B cell (primary cell): Measurements from ENCODE around the gene ALKAL2. TPM values are rescaled to one million over a fixed set of nuclear protein-coding genes. Genes with fewer than 3 reads are reported as not detected.
"Not testable (repeated sequence)": the region's sequence is repeated elsewhere in the genome, so short reads cannot be mapped to it uniquely, and the experiment has no call there.

Experiments
- ATAC-seq: fragments of 200-7000 bp; cut with Tn5 transposase; one replicate; pipeline ENCODE4 v1.10.0; 2021; ENCODE audit warnings: low read depth, mild to moderate bottlenecking, moderate number of reproducible peaks, moderate library complexity
- CTCF ChIA-PET: fragments of 350-600 bp; sonication (Branson Sonifier 250); formaldehyde crosslinking; loops from one replicate; lab custom pipeline; 2021; ENCODE audit warnings: antibody characterized with exemption, inconsistent platforms; lab: Charles Lee
- POLR2A ChIA-PET: fragments of 350-600 bp; sonication (Branson Sonifier 250); formaldehyde crosslinking; loops from one replicate; lab custom pipeline; 2021; ENCODE audit warnings: antibody characterized with exemption; lab: Charles Lee
- DNase-seq: peaks from one replicate; pipeline ENCODE4 v3.0.0; 2013
- H2AFZ ChIP-seq: 2 replicates; pipeline ENCODE4 v1.6.1; 2012; ENCODE audit warnings: mild to moderate bottlenecking, low read depth, low read length; ENCODE audit not compliant: insufficient read depth, poor library complexity, severe bottlenecking
- H3K27ac ChIP-seq, 2 donors: 1 replicate in 1 of 2; 2 replicates in 1 of 2; pipeline ENCODE4 v1.5.1; 2012 to 2013; ENCODE audit warnings: low read length in 2 of 2, mild to moderate bottlenecking in 2 of 2, moderate library complexity in 1 of 2
- H3K27me3 ChIP-seq, 4 experiments: fragments of 200-600 bp in 1 of 4; sonication (generic) in 1 of 4; replicated peaks in 1 of 4; 1 replicate in 2 of 4; 2 replicates in 2 of 4; pipeline versions ENCODE4 v1.6.1 to v1.7.0; 2013 to 2016; ENCODE audit warnings: low read length in 3 of 4, mild to moderate bottlenecking in 2 of 4, mixed read lengths in 1 of 4, moderate library complexity in 1 of 4; ENCODE audit not compliant: insufficient read depth in 4 of 4, control insufficient read depth in 3 of 4; ENCODE audit errors: control extremely low read depth in 1 of 4
- H3K36me3 ChIP-seq, 2 experiments: replicated peaks in 1 of 2; 1 replicate in 1 of 2; 2 replicates in 1 of 2; pipeline versions ENCODE4 v1.6.1 to v1.7.1; 2013; ENCODE audit warnings: low read length in 1 of 2; ENCODE audit not compliant: insufficient read depth in 2 of 2, control insufficient read depth in 1 of 2; ENCODE audit errors: control extremely low read depth in 1 of 2, extremely low read depth in 1 of 2
- H3K4me1 ChIP-seq, 2 donors: fragments of 200-600 bp in 1 of 2; sonication (generic) in 1 of 2; 1 replicate in 1 of 2; 2 replicates in 1 of 2; pipeline versions ENCODE4 v1.5.1 to v1.6.1; 2013 to 2017; ENCODE audit warnings: low read length in 2 of 2; ENCODE audit not compliant: control insufficient read depth in 2 of 2, insufficient read depth in 2 of 2
- H3K4me2 ChIP-seq: replicated peaks from 2 replicates; pipeline ENCODE3; 2012; ENCODE audit warnings: mild to moderate bottlenecking, low read depth, low read length; ENCODE audit not compliant: poor library complexity, severe bottlenecking
- H3K4me3 ChIP-seq, 5 experiments: fragments of 200-600 bp in 1 of 5; sonication (generic) in 1 of 5; 1 replicate in 3 of 5; 2 replicates in 2 of 5; pipeline versions ENCODE4 v1.5.1 to v1.7.0; 2011 to 2016; ENCODE audit warnings: low read length in 4 of 5, mild to moderate bottlenecking in 4 of 5, low read depth in 2 of 5, control low read depth in 1 of 5, moderate library complexity in 1 of 5; ENCODE audit not compliant: insufficient read depth in 1 of 5; ENCODE audit errors: control extremely low read depth in 1 of 5, extremely low read depth in 1 of 5
- H3K79me2 ChIP-seq: fragments of 200-600 bp; sonication (generic); one replicate; pipeline ENCODE4 v1.6.0; 2016; ENCODE audit warnings: low read length; ENCODE audit not compliant: control insufficient read depth, insufficient read depth
- H3K9ac ChIP-seq: fragments of 200-600 bp; sonication (generic); 2 replicates; pipeline ENCODE4 v1.6.1; 2017; ENCODE audit warnings: mild to moderate bottlenecking, low read length, moderate library complexity
- H3K9me3 ChIP-seq, 3 donors: one replicate each; pipeline versions ENCODE4 v1.6.1 to v1.7.1; 2013; ENCODE audit warnings: low read length in 2 of 3; ENCODE audit not compliant: control insufficient read depth in 2 of 3, insufficient read depth in 1 of 3; ENCODE audit errors: control extremely low read depth in 1 of 3
- H4K20me1 ChIP-seq: 2 replicates; pipeline ENCODE4 v1.6.0; 2012; ENCODE audit warnings: mild to moderate bottlenecking, low read length; ENCODE audit not compliant: insufficient read depth, control insufficient read depth, poor library complexity, severe bottlenecking
- H3K27ac Mint-ChIP-seq: one replicate; pipeline ENCODE4 v1.8.0; 2021; ENCODE audit warnings: mixed read lengths
- H3K27me3 Mint-ChIP-seq: one replicate; pipeline ENCODE4 v1.8.0; 2021; ENCODE audit warnings: mixed read lengths
- H3K4me1 Mint-ChIP-seq: one replicate; pipeline ENCODE4 v1.8.0; 2021; ENCODE audit warnings: mixed read lengths
- H3K4me3 Mint-ChIP-seq: one replicate; pipeline ENCODE4 v1.8.0; 2021; ENCODE audit warnings: mixed read lengths
- H3K9me3 Mint-ChIP-seq: one replicate; pipeline ENCODE4 v1.8.0; 2022; ENCODE audit warnings: mixed read lengths; ENCODE audit not compliant: insufficient read depth
- CTCF ChIP-seq: fragments of 200-600 bp; IDR thresholded peaks from one replicate; pipeline ENCODE4 v1.8.0; 2022; ENCODE audit warnings: antibody characterized with exemption, mild to moderate bottlenecking
- EZH2 ChIP-seq: IDR thresholded peaks from 2 replicates; pipeline ENCODE4 v1.6.1; 2012; ENCODE audit warnings: borderline replicate concordance, low read depth, mild to moderate bottlenecking, moderate library complexity, low read length; ENCODE audit not compliant: insufficient read depth, poor library complexity, severe bottlenecking
- WGBS: methylation state at CpG from one replicate; pipeline ENCODE4 v1.1.5; 2013; ENCODE audit warnings: missing lambda C conversion rate; ENCODE audit not compliant: insufficient coverage; 5-methylcytosine and 5-hydroxymethylcytosine counted together
- intact Hi-C: fragments of 100-400 bp; cut with micrococcal nuclease; formaldehyde crosslinking; loops from one replicate; pipeline ENCODE4 v1.10.0; 2022
- polyA plus RNA-seq: library from polyadenylated mRNA; depleted of rRNA; stranded (reverse); fragments of >200 nt; gene quantifications from 2 replicates; pipeline ENCODE4 v1.2.3, GENCODE V29; 2012
- total RNA-seq, 2 donors: library from RNA; stranded (reverse); fragments of 120-200 nt in 1 of 2; gene quantifications; 1 replicate in 1 of 2; 2 replicates in 1 of 2; pipeline versions ENCODE4 v1.2.3 to v1.2.4, GENCODE V29; 2013 to 2022

Gene ALKAL2
- total and polyA plus RNA-seq, 2 donors (not counting 1 experiment from before 2014, with no cell fraction given) = 0.79 to 5.3 TPM

GRCh38 chr2:316381-316780 is 28.5 kb upstream of the ALKAL2 start:
- Histone ChIP-seq H4K20me1 (no peaks in the 10 kb centered on the region), H3K9me3 (peaks cover 0 to 20% (median 0%) of the 10 kb centered on the region in 3 donors), H3K27me3 (peaks cover 0 to 3% (median 0%) of the 10 kb centered on the region in 4 experiments), H3K4me3 (no peak overlapping the region), H2AFZ (no peak overlapping the region), H3K9ac (no peak overlapping the region), H3K79me2 (no peaks in the 10 kb centered on the region), H3K36me3 (no peaks in the 10 kb centered on the region), H3K27ac (no peak overlapping the region), H3K4me2 (no peak overlapping the region), H3K4me1 (no peaks in the 10 kb centered on the region)
- Mint-ChIP-seq H3K27me3 (peaks cover 5% of the 10 kb centered on the region), H3K27ac (no peak overlapping the region), H3K4me1 (no peaks in the 10 kb centered on the region), H3K4me3 (no peak overlapping the region), H3K9me3 (no peaks in the 10 kb centered on the region)
- DNase-seq = no peak
- TF ChIP-seq EZH2 (no peak), CTCF (no peak)
- ATAC-seq = no peak
- intact Hi-C loops = no loop called here
- ChIA-PET CTCF (interaction anchor here (1.4 kb wide), 1 partner anchor 15 kb away, joined by 4 read pairs; no protein-coding TSS in a partner anchor), POLR2A (no interaction called here)
- 99% methylated on average over 11 of the region's 12 CpGs for WGBS

- H3K9me3 Mint-ChIP-seq, POLR2A ChIA-PET, H2AFZ ChIP-seq, H3K36me3 ChIP-seq, intact Hi-C loops, H3K27ac Mint-ChIP-seq, DNase-seq, H3K4me1 ChIP-seq, H3K4me2 ChIP-seq, H3K4me3 Mint-ChIP-seq, H3K4me1 Mint-ChIP-seq, H4K20me1 ChIP-seq, H3K27me3 Mint-ChIP-seq, H3K27ac ChIP-seq, H3K4me3 ChIP-seq, H3K9ac ChIP-seq, H3K79me2 ChIP-seq, ATAC-seq, H3K27me3 ChIP-seq: not testable (repeated sequence)
- CTCF ChIA-PET = interaction anchor here (1.4 kb wide), 1 partner anchor 15 kb away, joined by 4 read pairs; no protein-coding TSS in a partner anchor
- H3K9me3 ChIP-seq = peaks cover 0 to 20% (median 0%) of the 10 kb centered on the region in 3 donors
- 84% methylated on average over 4 of the region's 6 CpGs for WGBS
These were observed 28.0 kb upstream of the ALKAL2 start for GRCh38 chr2:315925-316324.
